ENCODE data around the gene MUC5B. TPM values are rescaled to one million over a fixed set of nuclear protein-coding genes. Genes with fewer than 3 reads are reported as not detected.

The MUC5B gene
- total and polyA plus RNA-seq, 4 donors, result 0.17 to 0.95 (median 0.50) TPM; not detected in 1

DNA sequence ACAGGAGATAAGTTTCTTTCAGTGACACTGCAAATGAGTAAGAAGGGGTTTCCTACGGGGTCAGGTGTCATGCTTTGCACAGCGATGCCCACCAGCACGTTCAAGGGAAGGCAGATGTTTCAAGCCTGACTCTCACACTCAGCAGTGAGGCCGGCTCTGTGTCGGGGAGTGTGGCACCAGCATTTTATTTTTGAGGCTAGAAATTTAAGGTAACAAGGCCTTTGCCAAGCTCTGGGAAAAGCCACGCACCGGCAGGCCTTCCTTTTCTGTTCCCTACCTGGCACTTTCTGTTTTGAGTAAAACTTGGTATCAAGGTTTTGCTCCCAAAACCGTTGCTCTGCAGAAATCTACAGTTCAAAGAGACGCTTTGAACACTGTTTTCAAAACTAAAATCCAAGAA, 48.5 kb downstream of the MUC5B start:
- H3K9me3 ChIP-seq (ENCODE audit: control insufficient read depth in 4 of 4, low read length in 3 of 4), result no peaks in the 10 kb centered on the region
- H3K27me3 ChIP-seq (ENCODE audit: control insufficient read depth in 4 of 4, insufficient read depth in 4 of 4, low read length in 3 of 4), result no peaks in the 10 kb centered on the region
- no peaks in the 10 kb centered on the region for H3K4me1 ChIP-seq (ENCODE audit: control insufficient read depth in 4 of 4, insufficient read depth in 4 of 4, low read length in 3 of 4)
- 88% methylated on average over 9 of the region's 9 CpGs for WGBS
- H3K4me3 ChIP-seq (ENCODE audit: low read depth in 1 of 3, low read length in 3 of 3), result no peak overlapping the region
- no peak for DNase-seq (ENCODE audit: low spot score)
- peaks cover 0 to 19% (median 7%) of the 10 kb centered on the region in 4 donors for H3K36me3 ChIP-seq (ENCODE audit: control insufficient read depth in 4 of 4, insufficient read depth in 3 of 4, low read depth in 1 of 4, low read length in 3 of 4)
- no peak overlapping the region for H3K27ac ChIP-seq (ENCODE audit: low read depth in 1 of 2, low read length in 2 of 2)
- no peak for TF ChIP-seq FOXA2 (IDR thresholded peaks at IDR 0.05)
- no peak for TF ChIP-seq TAF1 (conservative IDR thresholded peaks at IDR 0.05)
- TF ChIP-seq, protein P1, sequence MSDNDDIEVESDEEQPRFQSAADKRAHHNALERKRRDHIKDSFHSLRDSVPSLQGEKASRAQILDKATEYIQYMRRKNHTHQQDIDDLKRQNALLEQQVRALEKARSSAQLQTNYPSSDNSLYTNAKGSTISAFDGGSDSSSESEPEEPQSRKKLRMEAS (IDR thresholded peaks at IDR 0.05), result no peak
- no peak for TF ChIP-seq NR2F2 (IDR thresholded peaks at IDR 0.05)
- TF ChIP-seq, protein P2, sequence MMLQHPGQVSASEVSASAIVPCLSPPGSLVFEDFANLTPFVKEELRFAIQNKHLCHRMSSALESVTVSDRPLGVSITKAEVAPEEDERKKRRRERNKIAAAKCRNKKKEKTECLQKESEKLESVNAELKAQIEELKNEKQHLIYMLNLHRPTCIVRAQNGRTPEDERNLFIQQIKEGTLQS (IDR thresholded peaks at IDR 0.05), result no peak
- TF ChIP-seq HNF4G (IDR thresholded peaks at IDR 0.05), result no peak
- TF ChIP-seq, protein P3, sequence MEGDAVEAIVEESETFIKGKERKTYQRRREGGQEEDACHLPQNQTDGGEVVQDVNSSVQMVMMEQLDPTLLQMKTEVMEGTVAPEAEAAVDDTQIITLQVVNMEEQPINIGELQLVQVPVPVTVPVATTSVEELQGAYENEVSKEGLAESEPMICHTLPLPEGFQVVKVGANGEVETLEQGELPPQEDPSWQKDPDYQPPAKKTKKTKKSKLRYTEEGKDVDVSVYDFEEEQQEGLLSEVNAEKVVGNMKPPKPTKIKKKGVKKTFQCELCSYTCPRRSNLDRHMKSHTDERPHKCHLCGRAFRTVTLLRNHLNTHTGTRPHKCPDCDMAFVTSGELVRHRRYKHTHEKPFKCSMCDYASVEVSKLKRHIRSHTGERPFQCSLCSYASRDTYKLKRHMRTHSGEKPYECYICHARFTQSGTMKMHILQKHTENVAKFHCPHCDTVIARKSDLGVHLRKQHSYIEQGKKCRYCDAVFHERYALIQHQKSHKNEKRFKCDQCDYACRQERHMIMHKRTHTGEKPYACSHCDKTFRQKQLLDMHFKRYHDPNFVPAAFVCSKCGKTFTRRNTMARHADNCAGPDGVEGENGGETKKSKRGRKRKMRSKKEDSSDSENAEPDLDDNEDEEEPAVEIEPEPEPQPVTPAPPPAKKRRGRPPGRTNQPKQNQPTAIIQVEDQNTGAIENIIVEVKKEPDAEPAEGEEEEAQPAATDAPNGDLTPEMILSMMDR (IDR thresholded peaks at IDR 0.05; ENCODE audit: low read depth, low read length, missing input control), result no peak
- TF ChIP-seq, protein P4, sequence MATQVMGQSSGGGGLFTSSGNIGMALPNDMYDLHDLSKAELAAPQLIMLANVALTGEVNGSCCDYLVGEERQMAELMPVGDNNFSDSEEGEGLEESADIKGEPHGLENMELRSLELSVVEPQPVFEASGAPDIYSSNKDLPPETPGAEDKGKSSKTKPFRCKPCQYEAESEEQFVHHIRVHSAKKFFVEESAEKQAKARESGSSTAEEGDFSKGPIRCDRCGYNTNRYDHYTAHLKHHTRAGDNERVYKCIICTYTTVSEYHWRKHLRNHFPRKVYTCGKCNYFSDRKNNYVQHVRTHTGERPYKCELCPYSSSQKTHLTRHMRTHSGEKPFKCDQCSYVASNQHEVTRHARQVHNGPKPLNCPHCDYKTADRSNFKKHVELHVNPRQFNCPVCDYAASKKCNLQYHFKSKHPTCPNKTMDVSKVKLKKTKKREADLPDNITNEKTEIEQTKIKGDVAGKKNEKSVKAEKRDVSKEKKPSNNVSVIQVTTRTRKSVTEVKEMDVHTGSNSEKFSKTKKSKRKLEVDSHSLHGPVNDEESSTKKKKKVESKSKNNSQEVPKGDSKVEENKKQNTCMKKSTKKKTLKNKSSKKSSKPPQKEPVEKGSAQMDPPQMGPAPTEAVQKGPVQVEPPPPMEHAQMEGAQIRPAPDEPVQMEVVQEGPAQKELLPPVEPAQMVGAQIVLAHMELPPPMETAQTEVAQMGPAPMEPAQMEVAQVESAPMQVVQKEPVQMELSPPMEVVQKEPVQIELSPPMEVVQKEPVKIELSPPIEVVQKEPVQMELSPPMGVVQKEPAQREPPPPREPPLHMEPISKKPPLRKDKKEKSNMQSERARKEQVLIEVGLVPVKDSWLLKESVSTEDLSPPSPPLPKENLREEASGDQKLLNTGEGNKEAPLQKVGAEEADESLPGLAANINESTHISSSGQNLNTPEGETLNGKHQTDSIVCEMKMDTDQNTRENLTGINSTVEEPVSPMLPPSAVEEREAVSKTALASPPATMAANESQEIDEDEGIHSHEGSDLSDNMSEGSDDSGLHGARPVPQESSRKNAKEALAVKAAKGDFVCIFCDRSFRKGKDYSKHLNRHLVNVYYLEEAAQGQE (IDR thresholded peaks at IDR 0.05), result no peak
- no peak for TF ChIP-seq EGR1 (IDR thresholded peaks at IDR 0.05; ENCODE audit: low read depth in 2 of 2)
- no peak for TF ChIP-seq GABPA (IDR thresholded peaks at IDR 0.05 in 1 of 2, conservative IDR thresholded peaks at IDR 0.05 in 1 of 2)
- TF ChIP-seq SP1 (IDR thresholded peaks at IDR 0.05), result no peak
- TF ChIP-seq, protein P5, sequence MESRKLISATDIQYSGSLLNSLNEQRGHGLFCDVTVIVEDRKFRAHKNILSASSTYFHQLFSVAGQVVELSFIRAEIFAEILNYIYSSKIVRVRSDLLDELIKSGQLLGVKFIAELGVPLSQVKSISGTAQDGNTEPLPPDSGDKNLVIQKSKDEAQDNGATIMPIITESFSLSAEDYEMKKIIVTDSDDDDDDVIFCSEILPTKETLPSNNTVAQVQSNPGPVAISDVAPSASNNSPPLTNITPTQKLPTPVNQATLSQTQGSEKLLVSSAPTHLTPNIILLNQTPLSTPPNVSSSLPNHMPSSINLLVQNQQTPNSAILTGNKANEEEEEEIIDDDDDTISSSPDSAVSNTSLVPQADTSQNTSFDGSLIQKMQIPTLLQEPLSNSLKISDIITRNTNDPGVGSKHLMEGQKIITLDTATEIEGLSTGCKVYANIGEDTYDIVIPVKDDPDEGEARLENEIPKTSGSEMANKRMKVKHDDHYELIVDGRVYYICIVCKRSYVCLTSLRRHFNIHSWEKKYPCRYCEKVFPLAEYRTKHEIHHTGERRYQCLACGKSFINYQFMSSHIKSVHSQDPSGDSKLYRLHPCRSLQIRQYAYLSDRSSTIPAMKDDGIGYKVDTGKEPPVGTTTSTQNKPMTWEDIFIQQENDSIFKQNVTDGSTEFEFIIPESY (IDR thresholded peaks at IDR 0.05), result no peak
- H3K9ac ChIP-seq (ENCODE audit: low read depth in 1 of 2, low read length in 2 of 2), result no peak overlapping the region

DNA sequence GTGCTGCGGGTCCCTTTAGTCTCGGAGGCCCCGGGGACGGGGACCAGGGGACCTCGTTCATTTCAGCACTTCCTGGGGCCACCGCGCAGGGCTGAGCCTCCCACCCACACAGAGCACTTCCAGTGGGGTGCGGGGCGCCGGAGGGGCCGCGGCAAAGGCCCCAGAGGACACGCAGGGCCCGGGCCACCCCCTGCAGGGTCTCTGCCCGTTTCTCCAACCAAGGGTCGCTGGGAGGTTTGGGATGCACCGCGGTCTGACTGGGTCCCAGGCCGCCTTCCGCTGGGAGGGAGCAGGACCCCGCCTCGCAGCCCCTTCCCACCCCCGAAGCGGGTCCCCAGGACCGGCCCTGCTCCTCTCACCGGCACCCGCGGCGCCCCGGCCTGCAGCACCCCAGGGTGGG, 49.1 kb downstream of the MUC5B start:
- Histone ChIP-seq H3K4me3 (ENCODE audit: low read depth in 1 of 3, low read length in 3 of 3) (no peak overlapping the region), H3K9ac (ENCODE audit: low read depth in 1 of 2, low read length in 2 of 2) (no peak overlapping the region), H3K9me3 (ENCODE audit: control insufficient read depth in 4 of 4, low read length in 3 of 4) (no peaks in the 10 kb centered on the region), H3K4me1 (ENCODE audit: control insufficient read depth in 4 of 4, insufficient read depth in 4 of 4, low read length in 3 of 4) (no peaks in the 10 kb centered on the region), H3K27me3 (ENCODE audit: control insufficient read depth in 4 of 4, insufficient read depth in 4 of 4, low read length in 3 of 4) (no peaks in the 10 kb centered on the region), H3K36me3 (ENCODE audit: control insufficient read depth in 4 of 4, insufficient read depth in 3 of 4, low read depth in 1 of 4, low read length in 3 of 4) (peaks cover 5 to 24% (median 11%) of the 10 kb centered on the region in 4 donors), H3K27ac (ENCODE audit: low read depth in 1 of 2, low read length in 2 of 2) (no peak overlapping the region)
- DNase-seq (ENCODE audit: low spot score), result no peak
- no peak for TF ChIP-seq RXRA (IDR thresholded peaks at IDR 0.05)
- no peak for TF ChIP-seq FOXA1 (IDR thresholded peaks at IDR 0.05)
- TF ChIP-seq, protein P4 (IDR thresholded peaks at IDR 0.05), result no peak
- TF ChIP-seq GABPA (IDR thresholded peaks at IDR 0.05 in 1 of 2, conservative IDR thresholded peaks at IDR 0.05 in 1 of 2), result no peak
- WGBS, result 95% methylated on average over 30 of the region's 30 CpGs

All from liver (tissue), 9 donors.